Measurements from ENCODE around the gene CMC2. TPM values are rescaled to one million over a fixed set of nuclear protein-coding genes. Genes with fewer than 3 reads are reported as not detected.

Gene CMC2
- 120 to 133 TPM (median 128 TPM) in 5 replicates for total RNA-seq (2022; extraction: Qiagen RNA extraction)

DNA sequence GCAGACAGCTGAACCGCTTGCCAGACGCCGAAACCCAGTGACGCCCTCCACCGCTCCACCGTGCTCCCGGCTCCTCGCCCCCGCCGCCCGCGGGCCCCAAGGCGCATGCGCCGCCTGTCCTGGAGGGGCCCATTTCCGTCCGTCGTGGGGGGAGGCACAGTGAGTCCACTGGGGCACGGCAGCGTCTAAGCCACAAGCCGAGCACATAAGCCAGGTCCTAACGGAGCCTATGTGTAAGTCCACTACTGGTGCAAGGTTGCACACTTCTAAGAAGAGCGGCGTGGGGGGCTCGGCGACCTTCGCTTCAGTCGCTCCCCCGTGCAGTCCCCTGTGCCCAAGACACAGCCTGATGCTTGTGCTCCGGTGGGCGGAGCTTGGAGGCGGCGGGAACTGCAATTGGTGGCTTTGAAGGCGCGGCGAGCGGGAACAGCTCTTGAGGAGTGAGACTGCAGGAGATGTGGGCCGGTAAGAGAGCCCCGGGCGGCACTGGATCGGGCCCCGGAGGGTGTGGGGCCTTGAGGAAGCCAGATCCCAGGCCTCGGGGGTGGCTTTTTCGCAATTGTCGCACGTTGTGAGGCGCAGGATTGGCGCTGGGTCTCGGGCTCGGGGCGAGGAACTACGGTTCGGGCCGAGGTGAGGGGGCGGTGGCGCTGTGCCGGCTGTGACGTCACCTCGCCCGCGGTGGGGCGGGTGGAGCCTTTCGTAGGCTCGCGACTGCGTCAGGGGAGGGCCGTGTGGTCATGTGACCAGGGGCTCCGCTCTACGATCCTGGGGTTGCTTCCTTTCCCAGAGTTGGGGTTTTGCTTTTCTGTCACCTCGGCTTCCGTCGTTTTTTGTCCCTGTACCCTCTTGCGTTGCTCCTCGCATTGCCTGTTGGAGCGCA is at the start of gene CMC2, which contains the start of gene CENPN:
TSS of gene CMC2 (minus strand) at position 73 of the 883 bp plus-strand sequence. CDS start 9,491 bp downstream, outside the sequence.
TSS of gene CENPN (plus strand) at position 402 of the 883 bp plus-strand sequence. CDS start 4,726 bp downstream, outside the sequence.

DNA sequence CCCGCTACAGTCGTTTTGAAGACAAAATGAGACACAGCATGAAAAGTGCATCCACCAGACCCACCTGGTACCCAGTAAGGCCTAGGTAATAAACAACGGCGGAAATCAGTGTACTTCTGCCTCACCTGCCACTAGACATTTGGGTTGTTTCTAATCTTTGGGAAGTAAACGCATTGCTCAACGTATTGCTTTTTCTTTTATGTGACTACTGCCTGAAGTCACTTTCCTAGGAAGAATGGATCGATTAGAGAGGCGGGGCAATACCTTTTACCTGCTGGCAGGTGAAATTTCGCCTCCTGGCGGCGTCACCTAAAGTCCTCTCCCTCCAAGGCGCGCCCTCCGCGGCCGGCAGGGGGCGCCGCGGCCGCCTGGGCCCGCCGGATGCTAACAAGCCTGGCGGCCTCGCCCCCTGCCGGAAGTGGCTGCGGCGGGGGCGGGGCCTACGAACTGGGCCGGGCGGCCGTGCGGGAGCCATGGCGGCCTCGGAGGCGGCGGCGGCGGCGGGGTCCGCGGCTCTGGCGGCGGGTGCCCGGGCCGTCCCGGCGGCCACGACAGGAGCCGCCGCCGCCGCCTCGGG is 28.8 kb upstream of the CMC2 start, which contains the start of gene ATMIN:
TSS of gene ATMIN (plus strand) at position 445 of the 577 bp plus-strand sequence. CDS start at position 474, 29 bp downstream.

Other genes starting within 250 kb of the CMC2 start
- gene CDYL2, start 202.3 kb downstream of the CMC2 start, total RNA-seq (2022; extraction: Qiagen RNA extraction) = 0.46 to 0.92 TPM (median 0.53 TPM) in 5 replicates
- 58.0 to 107 TPM (median 70.1 TPM) in 5 replicates for gene CENPN, start 329 bp upstream of the CMC2 start, total RNA-seq (2022; extraction: Qiagen RNA extraction)
- 27.7 to 31.8 TPM (median 30.2 TPM) in 5 replicates for gene ATMIN, start 29.0 kb upstream of the CMC2 start, total RNA-seq (2022; extraction: Qiagen RNA extraction)
- gene C16orf46, start 70.4 kb upstream of the CMC2 start, total RNA-seq (2022; extraction: Qiagen RNA extraction) = 0.45 to 0.95 TPM (median 0.66 TPM) in 5 replicates
- gene GCSH, start 89.5 kb upstream of the CMC2 start, total RNA-seq (2022; extraction: Qiagen RNA extraction) = 52.8 to 63.1 TPM (median 59.7 TPM) in 5 replicates
- 0.50 to 1.1 TPM (median 0.91 TPM) in 5 replicates for gene BCO1, start 231.8 kb upstream of the CMC2 start, total RNA-seq (2022; extraction: Qiagen RNA extraction)

All from A549 treated with Mapracorat at 1 μM for 4 hours (cell line).